PC-9 (cell line): Measurements from ENCODE around the gene AGAP3. TPM values are rescaled to one million over a fixed set of nuclear protein-coding genes. Genes with fewer than 3 reads are reported as not detected.

Source experiments
- BruUV-seq: library from RNA; stranded (reverse); fragments of 400-500 nt; replicated peaks from 2 replicates; lab custom pipeline; 2021; lab: Mats Ljungman, UMichigan
- CTCF ChIA-PET: fragments of 300-600 bp; sonication (Branson Sonifier 250); formaldehyde crosslinking; loops from one replicate; lab custom pipeline; 2022; ENCODE audit warnings: antibody characterized with exemption; lab: Charles Lee
- POLR2A ChIA-PET: fragments of 300-600 bp; sonication (Branson Sonifier 250); formaldehyde crosslinking; loops from one replicate; lab custom pipeline; 2022; ENCODE audit warnings: antibody characterized with exemption; ENCODE audit not compliant: unreplicated experiment; lab: Charles Lee
- DNase-seq, 2 experiments: peaks; one replicate each; pipeline versions ENCODE4 v3.0.0 to v3.0.0-alpha.2; 2015 to 2022; ENCODE audit warnings: mixed read lengths in 1 of 2
- H2AFZ ChIP-seq: fragments of 200-600 bp; sonication (generic); 2 replicates; pipeline ENCODE4 v1.8.1; 2017; ENCODE audit warnings: antibody characterized with exemption
- H3F3A ChIP-seq: fragments of 200-600 bp; sonication (generic); 2 replicates; pipeline ENCODE4 v1.8.1; 2017; ENCODE audit warnings: antibody characterized with exemption, mild to moderate bottlenecking, low read depth; ENCODE audit not compliant: insufficient read depth
- H3K27ac ChIP-seq: fragments of 200-600 bp; sonication (generic); 2 replicates; pipeline ENCODE4 v1.6.1; 2016; ENCODE audit warnings: mixed run types
- H3K27me3 ChIP-seq: fragments of 200-600 bp; sonication (generic); 2 replicates; pipeline ENCODE4 v1.6.1; 2016; ENCODE audit warnings: low read depth, mixed run types; ENCODE audit not compliant: insufficient read depth
- H3K36me3 ChIP-seq: fragments of 200-600 bp; sonication (generic); 2 replicates; pipeline ENCODE4 v1.6.1; 2016; ENCODE audit warnings: low read depth, mixed run types
- H3K4me1 ChIP-seq: fragments of 200-600 bp; sonication (generic); replicated peaks from 2 replicates; pipeline ENCODE4 v1.6.1; 2016; ENCODE audit warnings: mixed run types; ENCODE audit not compliant: insufficient read depth
- H3K4me2 ChIP-seq: fragments of 200-600 bp; sonication (generic); 2 replicates; pipeline ENCODE4 v1.6.1; 2017; ENCODE audit warnings: mixed run types
- H3K4me3 ChIP-seq: fragments of 200-600 bp; sonication (generic); 2 replicates; pipeline ENCODE4 v1.6.1; 2016; ENCODE audit warnings: mixed run types
- H3K79me2 ChIP-seq: fragments of 200-600 bp; sonication (generic); 2 replicates; pipeline ENCODE4 v1.6.1; 2017; ENCODE audit warnings: low read depth, mixed run types
- H3K9me2 ChIP-seq: fragments of 200-600 bp; sonication (generic); 2 replicates; pipeline ENCODE4 v1.8.1; 2017; ENCODE audit warnings: mild to moderate bottlenecking; ENCODE audit not compliant: insufficient read depth
- H3K9me3 ChIP-seq: fragments of 200-600 bp; sonication (generic); 2 replicates; pipeline ENCODE4 v1.8.1; 2016; ENCODE audit warnings: low read depth; ENCODE audit not compliant: insufficient read depth
- H4K20me1 ChIP-seq: fragments of 200-600 bp; sonication (generic); 2 replicates; pipeline ENCODE4 v1.8.1; 2017; ENCODE audit not compliant: insufficient read depth
- CTCF ChIP-seq: fragments of 200-600 bp; sonication (generic); conservative IDR thresholded peaks from 2 replicates; pipeline ENCODE4 v1.6.1; 2017; ENCODE audit warnings: mixed run types, antibody characterized with exemption, mild to moderate bottlenecking, moderate library complexity
- EZH2 ChIP-seq: fragments of 200-600 bp; sonication (generic); IDR thresholded peaks from 2 replicates; pipeline ENCODE4 v1.8.0; 2017; ENCODE audit warnings: antibody characterized with exemption, low read depth
- intact Hi-C: fragments of 100-400 bp; cut with micrococcal nuclease; formaldehyde crosslinking; loops from one replicate; pipeline ENCODE4 v1.10.0; 2022; ENCODE audit not compliant: unreplicated experiment
- total RNA-seq: library from RNA; stranded (reverse); gene quantifications from 2 replicates; pipeline ENCODE4 v1.2.3, GENCODE V29; 2021

The AGAP3 gene
- total RNA-seq, 1 experiment from 2014 or later, result 103 TPM

GRCh38 chr7:151118108-151119054, 32.1 kb downstream of the AGAP3 start:
- H3K4me1 ChIP-seq, result peaks cover 20% of the 10 kb centered on the region
- no peaks in the 10 kb centered on the region for H3K9me3 ChIP-seq
- H3K9me2 ChIP-seq, result no peaks in the 10 kb centered on the region
- POLR2A ChIA-PET, result no interaction called here
- no TSS peak for BruUV-seq
- no peak overlapping the region for H3K27ac ChIP-seq
- no peak overlapping the region for H3K4me3 ChIP-seq
- no peaks in the 10 kb centered on the region for H3K27me3 ChIP-seq
- TF ChIP-seq EZH2 (no peak), CTCF (no peak)
- no peak overlapping the region for H3K4me2 ChIP-seq
- no peak for DNase-seq
- H3K79me2 ChIP-seq, result peaks cover 15% of the 10 kb centered on the region; the same call in 1 of the 2 replicates
- H2AFZ ChIP-seq, result no peak overlapping the region
- intact Hi-C loops, result loop anchor here (10.0 kb wide), 1 partner anchor 674 kb away; no protein-coding TSS in a partner anchor
- peaks cover 11% of the 10 kb centered on the region for H3F3A ChIP-seq
- peaks cover 26% of the 10 kb centered on the region for H4K20me1 ChIP-seq
- CTCF ChIA-PET, result no interaction called here
- no peaks in the 10 kb centered on the region for H3K36me3 ChIP-seq

GRCh38 chr7:151119055-151119415, 32.8 kb downstream of the AGAP3 start:
- Histone ChIP-seq H3K27ac (no peak overlapping the region), H3K4me1 (peaks cover 13% of the 10 kb centered on the region), H3K79me2 (peaks cover 15% of the 10 kb centered on the region; the same call in 1 of the 2 replicates), H3K9me2 (no peaks in the 10 kb centered on the region), H3K9me3 (no peaks in the 10 kb centered on the region), H4K20me1 (peaks cover 20% of the 10 kb centered on the region), H3K27me3 (no peaks in the 10 kb centered on the region), H3F3A (peaks cover 4% of the 10 kb centered on the region), H3K4me2 (no peak overlapping the region), H3K4me3 (no peak overlapping the region), H2AFZ (no peak overlapping the region), H3K36me3 (no peaks in the 10 kb centered on the region)
- intact Hi-C loops, result loop anchor here (10.0 kb wide), 1 partner anchor 674 kb away; no protein-coding TSS in a partner anchor
- no TSS peak for BruUV-seq
- POLR2A ChIA-PET, result no interaction called here
- TF ChIP-seq EZH2, result no peak
- no peak for TF ChIP-seq CTCF
- DNase-seq, result no peak
- CTCF ChIA-PET, result no interaction called here

- CTCF ChIA-PET, result no interaction called here
- peaks cover 23% of the 10 kb centered on the region for H4K20me1 ChIP-seq
- BruUV-seq, result no TSS peak
Observed at GRCh38 chr7:151119902-151120301, 33.6 kb downstream of the AGAP3 start.

More at GRCh38 chr7:151119902-151120301, 33.6 kb downstream of the AGAP3 start:
- Histone ChIP-seq H3K79me2 (peaks cover 15% of the 10 kb centered on the region; the same call in 1 of the 2 replicates), H3F3A (no peaks in the 10 kb centered on the region; the same call in 1 of the 2 replicates), H2AFZ (no peak overlapping the region), H3K4me3 (no peak overlapping the region), H3K4me1 (peaks cover 9% of the 10 kb centered on the region), H3K9me2 (no peaks in the 10 kb centered on the region), H3K9me3 (no peaks in the 10 kb centered on the region), H3K36me3 (no peaks in the 10 kb centered on the region), H3K27ac (no peak overlapping the region), H3K4me2 (no peak overlapping the region), H3K27me3 (no peaks in the 10 kb centered on the region)
- intact Hi-C loops, result loop anchor here (10.0 kb wide), 1 partner anchor 675 kb away; no protein-coding TSS in a partner anchor
- DNase-seq, result no peak
- no peak for TF ChIP-seq EZH2
- TF ChIP-seq CTCF, result no peak
- POLR2A ChIA-PET, result no interaction called here
